Heart left ventricle (tissue), 13 donors: ENCODE measurements around the gene AKAP8.

Source experiments
- POLR2A ChIP-seq, 2 donors: fragments of 450-650 bp; IDR thresholded peaks; one replicate each; pipeline ENCODE4 v1.6.1; 2017; ENCODE audit warnings: antibody characterized with exemption in 2 of 2, mild to moderate bottlenecking in 2 of 2, moderate library complexity in 2 of 2
- TF ChIP-seq, protein P1 (sequence below), 12 donors: fragments of 200-600 bp; sonication (generic) in 4 of 12; IDR thresholded peaks; one replicate each; pipeline versions ENCODE4 v1.5.0 to v1.8.0; 2018 to 2022; ENCODE audit warnings: antibody characterized with exemption in 12 of 12, mild to moderate bottlenecking in 5 of 12
- donor health status: ischemic (EF 13 %, LVEDD 7.1; RV severe dilation, severe dysfunction).
- donor health status: DM: no; HTN: yes; CAD: no.
- donor health status: DM: no; HTN: no; CAD: no.
- donor health status: ischemic (EF 25% LVEDD 6.9; RV normal size, moderate dysfunction).
- donor health status: ischemic (EF 25% LVEDD 5.7; RV mildly dilated, moderate dysfunction).
- donor health status: ischemic (EF 35%, LVEDD 5.7; RV mildly dilated, moderate dysfunction).
- donor health status: nonischemic (EF 11% LVEDD 7.7; RV severe dilation, severe dysfunction).
- donor health status: DM: yes; HTN: yes; CAD: no.
- donor health status: PGD.
- donor health status: ischemic (EF 29% LVEDD 5.4; RV normal size, mild dysfunction).
- donor health status: nonischemic (EF 23%, LVEDD 6.1; RV moderate dilation, normal function).

DNA sequence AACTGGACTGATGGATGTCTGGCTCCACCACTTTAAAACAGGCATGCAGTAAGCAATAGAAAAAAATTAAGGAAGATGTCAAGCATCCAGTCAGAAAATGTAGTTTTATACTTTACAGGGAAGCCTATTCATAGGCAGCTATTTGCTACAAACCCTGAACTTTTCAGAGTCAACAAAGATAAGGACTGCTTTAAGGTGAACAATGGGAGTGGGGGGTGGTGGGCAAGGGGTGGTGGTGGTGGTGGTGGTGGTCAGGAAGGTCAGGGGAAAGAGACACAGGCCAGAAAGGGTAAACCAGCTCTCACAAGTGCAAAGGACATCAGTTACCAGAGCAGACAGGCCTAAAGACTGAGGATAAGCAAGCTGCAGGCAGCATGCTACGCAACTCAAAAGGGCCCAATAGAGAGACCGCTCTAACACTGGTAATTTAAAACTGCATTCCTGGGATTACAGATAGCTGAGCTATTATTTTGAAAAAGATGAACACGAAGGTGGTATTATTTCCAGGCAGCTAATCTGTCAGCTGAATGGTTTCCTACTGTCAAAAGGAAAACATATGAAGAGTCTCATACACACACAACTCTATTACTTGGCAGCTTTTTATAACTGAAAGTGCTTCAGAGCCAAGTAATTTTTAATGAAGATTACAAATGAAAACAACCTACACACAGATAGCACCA is 62.1 kb downstream of the AKAP8 start:
- TF ChIP-seq, protein P1, sequence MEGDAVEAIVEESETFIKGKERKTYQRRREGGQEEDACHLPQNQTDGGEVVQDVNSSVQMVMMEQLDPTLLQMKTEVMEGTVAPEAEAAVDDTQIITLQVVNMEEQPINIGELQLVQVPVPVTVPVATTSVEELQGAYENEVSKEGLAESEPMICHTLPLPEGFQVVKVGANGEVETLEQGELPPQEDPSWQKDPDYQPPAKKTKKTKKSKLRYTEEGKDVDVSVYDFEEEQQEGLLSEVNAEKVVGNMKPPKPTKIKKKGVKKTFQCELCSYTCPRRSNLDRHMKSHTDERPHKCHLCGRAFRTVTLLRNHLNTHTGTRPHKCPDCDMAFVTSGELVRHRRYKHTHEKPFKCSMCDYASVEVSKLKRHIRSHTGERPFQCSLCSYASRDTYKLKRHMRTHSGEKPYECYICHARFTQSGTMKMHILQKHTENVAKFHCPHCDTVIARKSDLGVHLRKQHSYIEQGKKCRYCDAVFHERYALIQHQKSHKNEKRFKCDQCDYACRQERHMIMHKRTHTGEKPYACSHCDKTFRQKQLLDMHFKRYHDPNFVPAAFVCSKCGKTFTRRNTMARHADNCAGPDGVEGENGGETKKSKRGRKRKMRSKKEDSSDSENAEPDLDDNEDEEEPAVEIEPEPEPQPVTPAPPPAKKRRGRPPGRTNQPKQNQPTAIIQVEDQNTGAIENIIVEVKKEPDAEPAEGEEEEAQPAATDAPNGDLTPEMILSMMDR (IDR thresholded peaks at IDR 0.05) = no peak
- no peak for TF ChIP-seq POLR2A (IDR thresholded peaks at IDR 0.05)
